Measurements from ENCODE around the gene PSMG3.

The PSMG3 gene

DNA sequence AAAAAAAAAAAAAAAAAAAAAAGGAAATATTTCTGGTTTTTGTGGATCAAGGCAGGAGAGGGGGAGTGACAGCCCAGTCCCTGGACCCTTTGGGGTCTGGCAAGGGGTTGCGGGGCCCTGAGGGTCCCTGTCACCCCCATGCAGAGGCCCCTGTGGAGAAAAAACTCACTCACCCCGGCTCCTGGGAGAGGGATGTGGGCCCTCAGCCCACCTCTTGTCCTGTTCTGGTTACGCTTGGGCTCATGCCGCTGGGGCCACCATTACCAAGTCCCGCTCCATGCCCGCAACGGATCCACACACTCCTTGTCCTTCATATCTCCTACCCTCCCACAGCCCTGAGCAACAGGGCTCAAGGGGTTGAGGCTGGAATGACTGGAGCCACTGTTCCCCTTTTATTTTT lies 12.8 kb downstream of the PSMG3 start:
- DNase-seq: no peak

DNA sequence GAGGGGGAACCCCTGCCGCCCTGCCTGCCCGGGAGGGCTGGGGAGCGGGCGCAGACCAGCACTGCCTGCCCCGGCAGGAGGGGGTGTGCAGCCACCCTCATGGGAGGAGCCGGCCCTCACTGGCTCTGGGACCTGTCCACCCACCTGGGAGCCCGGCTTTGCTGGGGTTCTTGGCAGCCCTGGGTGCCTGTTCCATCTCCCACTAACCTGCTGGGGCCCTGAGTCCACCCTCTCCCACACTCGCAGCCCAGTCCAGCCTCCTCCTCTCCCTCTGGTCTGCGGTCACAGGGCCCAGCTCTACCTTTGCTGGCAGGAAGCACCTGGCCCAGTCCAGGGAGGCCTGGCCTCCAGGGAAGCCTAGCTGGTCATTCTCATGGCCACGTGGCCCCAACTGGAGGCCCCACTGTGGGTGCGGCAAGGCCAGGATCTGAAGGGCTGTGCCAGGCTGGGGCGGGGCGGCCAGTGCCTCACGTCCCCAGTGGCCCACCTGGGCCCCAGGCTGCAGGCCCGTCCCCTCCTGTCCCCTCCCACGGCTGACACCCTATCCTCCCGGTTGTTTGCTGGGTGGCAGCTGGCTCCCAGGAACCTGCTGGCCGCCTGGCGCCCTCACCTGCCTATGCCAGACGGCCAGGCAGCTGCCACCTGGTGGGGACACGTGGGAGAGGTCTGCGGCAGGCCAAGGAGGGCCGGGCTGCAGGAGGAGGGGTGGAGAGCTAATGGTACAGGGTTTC lies 13.9 kb downstream of the PSMG3 start, which contains the start of gene TMEM184A:
TSS of gene TMEM184A (minus strand) at position 393 of the 731 bp plus-strand sequence. CDS start 721 bp downstream, outside the sequence.
- peak; percentile 96 for DNase-seq

GRCh38 chr7:1555046-1555812 lies 14.6 kb downstream of the PSMG3 start:
- no peak for DNase-seq

DNA sequence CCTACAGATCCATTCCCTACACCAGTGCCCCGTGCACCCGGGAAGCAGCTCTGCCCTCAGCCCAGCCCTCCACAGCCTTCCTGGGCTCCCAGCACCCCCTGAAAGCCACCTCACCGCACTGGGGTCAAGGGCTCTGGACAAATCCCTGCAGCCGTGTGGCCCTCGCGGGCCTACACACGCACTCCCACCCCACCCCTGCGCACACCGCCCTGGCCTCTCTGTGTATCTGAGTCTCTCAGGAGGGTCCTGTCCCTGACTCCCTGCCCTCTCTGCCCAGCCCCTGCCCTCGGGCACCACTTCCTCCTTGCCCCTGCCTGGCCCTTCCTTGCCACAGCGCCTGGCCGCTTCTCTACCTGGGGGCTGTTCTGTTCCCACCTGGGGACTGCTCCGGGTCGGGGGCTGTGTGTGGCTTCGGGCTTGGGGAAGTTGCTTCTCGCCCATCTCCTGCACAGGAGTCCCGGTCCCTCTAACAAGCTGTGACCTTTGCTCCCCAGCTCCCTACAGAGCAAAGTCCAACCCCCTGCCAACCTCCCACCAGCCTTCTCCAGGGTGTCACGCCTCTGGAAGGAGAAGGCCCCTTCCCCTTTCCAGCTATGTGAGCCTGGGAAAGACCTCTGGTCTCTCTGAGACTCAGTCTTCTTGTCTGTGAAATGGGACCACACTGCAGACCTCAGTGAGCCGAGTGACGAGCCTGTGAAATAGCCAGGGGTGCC lies 15.3 kb downstream of the PSMG3 start:
- no peak for DNase-seq

GRCh38 chr7:1553512-1554210 lies 16.2 kb downstream of the PSMG3 start:
- DNase-seq: no peak

DNA sequence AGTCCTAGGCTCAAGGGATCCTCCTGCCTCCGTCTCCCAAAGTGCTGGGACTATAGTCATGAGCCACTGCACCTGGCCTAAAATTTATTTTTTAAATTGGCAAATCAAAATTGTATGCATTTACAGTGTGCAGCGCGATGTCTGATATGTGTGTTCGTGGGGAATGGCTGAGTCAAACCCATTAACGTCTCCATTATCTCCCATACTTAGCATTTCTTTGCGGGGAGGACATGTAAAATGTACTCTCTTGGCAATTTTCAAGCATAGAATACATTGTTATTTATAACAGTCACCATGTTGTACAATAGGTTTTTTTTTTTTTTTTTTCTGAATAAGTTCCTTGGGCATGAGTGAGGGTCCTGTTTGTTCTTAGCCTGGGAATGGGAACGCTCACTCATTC lies 17.6 kb downstream of the PSMG3 start:
- DNase-seq: no peak

DNA sequence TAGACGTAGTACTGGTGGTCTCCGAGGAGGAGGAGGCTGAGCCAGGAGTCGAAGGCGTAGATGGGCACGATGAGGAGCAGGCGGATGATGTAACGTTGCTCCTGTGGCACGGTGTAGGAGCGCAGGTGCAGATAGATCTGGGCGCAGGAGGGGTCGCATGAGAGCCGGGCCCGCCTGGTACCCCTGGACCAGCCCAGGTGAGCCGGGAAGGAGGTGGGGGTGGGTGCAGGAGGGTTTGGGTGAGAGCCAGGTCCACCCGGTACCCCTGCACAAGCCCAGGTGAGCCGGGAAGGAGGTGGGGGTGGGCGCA lies 19.0 kb downstream of the PSMG3 start:
- DNase-seq: no peak

DNA sequence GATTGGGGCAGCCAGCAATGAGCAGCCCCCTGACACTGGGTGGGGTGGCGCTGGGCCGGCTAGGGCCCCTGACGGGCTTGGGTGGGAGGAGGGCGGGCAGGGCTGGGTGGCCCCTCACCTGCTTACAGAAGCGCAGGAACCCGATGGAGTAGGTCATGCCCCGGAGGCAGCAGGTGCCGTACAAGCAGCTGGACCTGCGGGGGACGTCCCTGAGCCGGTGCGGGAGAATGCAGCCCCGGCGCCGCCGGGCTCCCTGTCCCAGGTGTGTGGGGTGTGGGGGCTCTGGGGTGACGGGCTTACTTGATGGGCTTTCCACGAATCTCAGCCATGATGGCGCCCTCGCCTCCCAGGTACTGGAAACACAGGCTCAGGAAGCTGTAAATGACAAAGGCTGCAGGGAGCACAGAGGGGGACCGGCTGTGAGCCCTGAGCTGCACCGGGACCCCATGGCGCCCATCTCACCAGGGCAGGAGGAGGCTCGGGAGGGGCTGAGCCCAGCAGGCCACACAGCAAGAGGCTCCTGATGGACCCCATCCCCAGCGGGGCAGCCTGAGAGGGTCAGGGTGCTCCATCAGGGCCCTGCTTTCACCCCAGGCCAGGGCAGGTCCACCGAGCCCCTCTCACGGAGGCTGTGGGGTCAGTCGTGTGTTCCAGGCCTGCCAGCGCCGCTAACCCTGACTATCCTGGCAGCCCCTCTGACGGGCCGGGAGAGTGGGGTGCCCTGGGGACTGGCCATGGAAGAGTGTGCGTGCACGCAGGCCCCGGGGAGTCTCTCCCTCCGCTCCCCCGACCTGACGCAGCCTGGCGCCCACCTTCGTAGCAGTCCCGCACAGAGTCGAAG lies 19.6 kb downstream of the PSMG3 start:
- no peak for DNase-seq

GRCh38 chr7:1549357-1550004 lies 20.4 kb downstream of the PSMG3 start:
- DNase-seq: no peak

- no peak for DNase-seq
Measured at GRCh38 chr7:1548944-1549343, 20.9 kb downstream of the PSMG3 start.

DNA sequence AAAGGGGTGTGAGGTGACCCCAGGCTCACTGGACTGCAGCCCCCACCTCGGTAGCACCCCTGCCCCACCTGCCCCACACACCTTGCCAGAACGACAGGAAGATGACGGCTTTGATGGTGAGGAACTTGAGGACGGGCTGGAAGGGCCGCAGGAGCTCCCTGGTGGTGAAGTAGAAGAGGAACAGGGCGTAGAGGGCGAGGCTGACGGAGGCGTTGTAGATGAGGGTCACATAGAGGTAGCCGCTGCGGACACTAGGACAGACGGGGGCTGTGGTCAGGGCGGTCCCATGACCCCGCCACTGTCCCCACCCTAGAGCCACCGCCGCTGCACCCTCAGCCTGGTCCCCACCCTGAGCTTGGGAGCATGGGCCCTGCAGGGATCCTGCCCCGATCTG lies 21.4 kb downstream of the PSMG3 start:
- DNase-seq: no peak

GRCh38 chr7:1547777-1548437 lies 21.9 kb downstream of the PSMG3 start:
- DNase-seq: no peak

DNA sequence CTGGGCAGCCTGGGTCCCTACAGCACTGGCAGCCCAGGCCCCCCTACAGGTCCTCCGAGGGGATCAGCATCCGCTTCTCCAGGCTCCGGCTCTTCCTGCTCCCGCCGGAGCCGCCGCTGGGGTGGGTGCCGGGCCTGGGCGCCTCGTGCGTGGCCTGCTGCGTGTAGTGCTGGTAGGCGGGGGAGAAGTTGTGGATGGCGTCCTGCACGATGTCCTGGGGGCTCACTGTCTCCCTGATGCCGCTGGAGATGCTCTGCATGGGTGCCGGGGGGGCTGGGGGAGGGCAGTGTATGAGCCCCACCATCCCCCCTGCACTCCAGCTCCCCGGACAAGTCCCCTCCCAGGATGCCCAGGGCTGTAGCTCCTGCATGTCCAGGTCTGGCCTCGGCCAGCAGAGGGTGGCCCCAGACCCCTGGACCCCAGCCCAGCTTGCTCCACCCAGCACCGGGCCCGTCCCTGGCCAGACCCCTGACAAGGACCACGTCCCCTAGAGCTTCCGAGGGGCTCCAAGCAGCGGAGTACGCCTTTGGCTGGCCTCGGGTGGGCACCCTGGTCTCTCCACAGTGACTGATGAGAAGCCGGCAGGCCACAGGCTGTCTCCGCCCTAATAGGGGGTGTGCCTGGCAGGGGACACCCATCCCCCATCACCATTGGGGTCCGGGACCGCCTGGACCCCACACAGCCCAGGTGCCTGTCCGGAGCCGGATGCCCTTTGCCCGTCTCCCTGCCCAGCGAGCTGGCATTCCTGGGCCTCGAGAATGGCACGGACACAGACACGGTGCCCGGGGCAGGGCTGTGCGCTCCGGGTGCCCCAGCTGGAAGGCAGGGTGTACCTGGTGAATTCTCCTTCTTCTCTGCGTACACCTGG lies 22.7 kb downstream of the PSMG3 start:
- DNase-seq: no peak

DNA sequence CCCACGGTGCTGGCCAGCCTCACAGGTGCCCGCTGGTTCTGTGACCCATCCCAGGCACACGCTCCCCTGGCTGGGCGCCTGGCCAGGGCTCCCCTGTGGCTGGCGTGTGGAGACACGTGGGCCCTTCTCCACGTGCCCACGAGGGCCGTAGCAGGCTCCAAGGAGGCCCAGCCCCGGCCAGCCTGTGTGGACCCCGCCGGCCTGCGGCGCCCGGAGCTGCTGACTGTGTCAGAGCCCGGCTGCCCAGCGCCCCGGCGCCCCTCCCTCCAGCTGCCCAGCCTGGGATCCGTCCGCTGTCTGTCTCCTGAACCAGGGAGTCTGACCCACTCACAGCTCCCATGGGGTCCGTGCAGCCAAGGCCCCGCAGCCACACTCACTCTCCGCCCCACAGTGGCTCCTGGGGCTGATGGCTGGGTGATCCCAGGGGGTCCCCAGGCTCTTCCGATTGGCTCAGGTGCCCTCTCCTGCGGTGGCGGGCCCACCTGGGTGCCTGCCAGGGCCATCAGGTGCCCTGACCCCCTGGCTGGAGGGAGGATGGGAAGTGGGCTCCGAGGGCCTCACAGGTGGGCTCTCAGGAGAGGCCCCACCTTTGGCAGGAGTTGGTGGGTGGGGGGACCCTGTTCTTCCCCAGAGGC lies 23.4 kb downstream of the PSMG3 start:
- no peak for DNase-seq

DNA sequence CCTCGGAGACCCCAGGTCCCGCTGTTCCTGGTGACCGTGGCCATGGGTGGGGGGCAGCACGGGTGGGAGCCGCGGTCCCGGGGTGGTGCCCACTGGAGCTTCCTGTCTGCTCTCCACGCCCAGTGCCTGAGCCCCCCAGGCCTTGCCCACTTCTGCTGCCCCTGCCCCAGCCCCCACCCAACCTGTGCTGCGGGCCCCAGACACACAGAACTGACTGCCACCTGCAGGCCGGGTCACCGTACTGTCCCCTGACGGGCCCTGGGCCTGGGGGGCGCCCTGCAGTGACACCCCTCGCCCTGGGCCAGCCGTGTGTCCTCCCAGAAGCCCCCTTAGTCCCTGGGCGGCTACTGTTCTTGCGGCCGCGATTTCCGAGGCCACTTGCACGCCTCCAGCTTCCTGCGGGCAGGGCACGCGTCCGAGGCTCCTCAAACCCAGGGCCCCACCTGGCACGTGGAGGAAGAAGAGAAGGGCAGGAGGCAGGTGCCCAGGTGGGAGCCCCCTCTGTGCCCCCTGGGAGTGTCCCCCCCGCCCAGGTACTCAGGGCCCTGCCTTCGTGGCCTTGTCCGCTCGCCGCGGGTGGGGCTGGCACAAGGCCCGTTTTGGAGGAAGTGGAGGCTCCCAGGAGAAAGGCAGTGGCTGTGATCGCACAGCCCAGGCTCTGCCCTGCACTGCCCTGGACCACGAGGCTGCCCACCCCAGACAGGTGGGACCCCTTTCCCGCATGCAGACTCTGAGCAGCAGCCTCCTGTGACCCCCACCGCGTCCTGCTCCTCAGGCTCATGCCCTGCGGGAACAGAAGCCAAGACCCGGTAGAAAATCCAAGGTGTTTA lies 24.2 kb downstream of the PSMG3 start:
- DNase-seq: no peak

- DNase-seq: no peak
Measured at GRCh38 chr7:1544896-1545416, 24.9 kb downstream of the PSMG3 start.

DNA sequence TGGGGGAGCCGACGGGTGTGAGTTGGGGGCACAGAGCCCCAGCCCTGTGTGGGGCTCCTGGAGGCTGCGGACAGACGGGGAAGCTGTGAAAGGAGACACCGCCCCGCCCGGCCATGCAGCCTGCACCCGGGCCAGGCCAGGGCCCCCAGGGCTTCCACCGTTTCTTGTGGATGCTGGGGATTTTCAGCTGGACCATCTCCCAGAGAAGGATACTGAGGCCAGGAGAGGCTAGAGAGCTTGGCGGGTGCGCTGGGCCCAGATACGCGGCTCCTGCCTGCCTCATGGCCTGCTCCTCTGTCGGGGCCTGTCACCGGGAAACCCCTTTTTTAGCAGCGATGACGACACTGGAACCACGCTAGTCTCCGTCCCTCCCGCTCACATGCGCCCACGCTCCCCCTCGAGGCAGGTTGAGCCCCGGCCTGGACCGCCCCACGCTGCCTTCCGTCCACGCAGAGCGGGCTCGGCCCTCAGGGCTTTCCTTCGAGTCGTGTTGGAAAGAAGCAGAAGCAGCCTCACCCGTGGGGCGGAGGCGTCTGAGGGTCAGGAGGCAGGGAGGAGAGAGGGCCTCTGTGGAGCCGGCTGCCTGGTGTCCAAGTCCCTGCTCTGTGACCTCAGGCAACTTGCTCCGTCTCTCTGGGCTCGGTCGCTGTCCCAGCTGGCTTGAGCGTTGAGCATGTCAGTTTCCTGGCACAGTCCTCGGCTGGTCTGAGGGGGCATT lies 25.5 kb downstream of the PSMG3 start:
- DNase-seq: no peak

- no peak for DNase-seq
Measured at GRCh38 chr7:1543826-1544177, 26.0 kb downstream of the PSMG3 start.

Data from NCI-H774 (cell line).